Peyer's patch (tissue), 4 donors: ENCODE data around the gene MGST1. TPM values are rescaled to one million over a fixed set of nuclear protein-coding genes. Genes with fewer than 3 reads are reported as not detected.
A peak's percentile ranks its signal among the peaks of the same experiment; 100 is the strongest.
"Not testable (repeated sequence)": the region's sequence is repeated elsewhere in the genome, so short reads cannot be mapped to it uniquely, and the experiment has no call there.

Source experiments
- DNase-seq, 3 donors: peaks; one replicate each; pipeline ENCODE4 v3.0.0-alpha.2; 2017 to 2019
- H3K27ac ChIP-seq, 4 donors: fragments of 200-600 bp; sonication (generic); one replicate each; pipeline ENCODE4 v1.5.1; 2016 to 2019
- H3K27me3 ChIP-seq, 2 donors: fragments of 200-600 bp; sonication (generic); one replicate each; pipeline ENCODE4 v1.5.1; 2019
- H3K36me3 ChIP-seq, 3 donors: fragments of 200-600 bp; sonication (generic); one replicate each; pipeline ENCODE4 v1.5.1; 2016 to 2019
- H3K4me1 ChIP-seq, 4 donors: fragments of 200-600 bp; sonication (generic); one replicate each; pipeline ENCODE4 v1.5.1; 2016 to 2019
- H3K4me3 ChIP-seq, 4 donors: fragments of 200-600 bp; sonication (generic); 1 replicate in 3 of 4; 2 replicates in 1 of 4; pipeline ENCODE4 v1.5.1; 2016 to 2019; ENCODE audit warnings: mild to moderate bottlenecking in 1 of 4
- H3K9me3 ChIP-seq, 4 donors: fragments of 200-600 bp; sonication (generic); one replicate each; pipeline ENCODE4 v1.5.1; 2016 to 2019; ENCODE audit warnings: mild to moderate bottlenecking in 1 of 4
- CTCF ChIP-seq, 6 experiments: fragments of 450-650 bp in 4 of 6; fragments of 200-600 bp in 2 of 6; sonication (generic) in 1 of 6; IDR thresholded peaks; one replicate each; pipeline ENCODE4 v1.5.1; 2017 to 2019; ENCODE audit warnings: antibody characterized with exemption in 6 of 6, mild to moderate bottlenecking in 3 of 6, moderate library complexity in 1 of 6
- POLR2A ChIP-seq, 2 donors: fragments of 450-650 bp; IDR thresholded peaks; one replicate each; pipeline ENCODE4 v1.5.1; 2017; ENCODE audit warnings: antibody characterized with exemption in 2 of 2, mild to moderate bottlenecking in 2 of 2, moderate library complexity in 2 of 2
- total RNA-seq, 4 donors: library from RNA; depleted of rRNA; stranded (reverse); fragments of >200 nt; gene quantifications; one replicate each; pipeline ENCODE4 v1.1.0, GENCODE V29; 2016

MGST1 gene
- total RNA-seq, 4 donors from 2014 or later, result 55.3 to 197 (median 125) TPM

GRCh38 chr12:16369156-16369555 is 21.7 kb downstream of the MGST1 start:
- no peak overlapping the region for H3K4me3 ChIP-seq
- TF ChIP-seq POLR2A (IDR thresholded peaks at IDR 0.05), result no peak
- TF ChIP-seq CTCF (IDR thresholded peaks at IDR 0.05), result no peak
- H3K27me3 ChIP-seq, result no peaks in the 10 kb centered on the region
- H3K27ac ChIP-seq, result no peak overlapping the region
- H3K4me1 ChIP-seq, result no peaks in the 10 kb centered on the region
- DNase-seq, result no peak
- no peaks in the 10 kb centered on the region for H3K36me3 ChIP-seq
- no peaks in the 10 kb centered on the region for H3K9me3 ChIP-seq

GRCh38 chr12:16370096-16370495 is 22.7 kb downstream of the MGST1 start:
- Histone ChIP-seq H3K4me3 (no peak overlapping the region), H3K9me3 (no peaks in the 10 kb centered on the region), H3K4me1 (no peaks in the 10 kb centered on the region), H3K27me3 (no peaks in the 10 kb centered on the region), H3K27ac (no peak overlapping the region), H3K36me3 (no peaks in the 10 kb centered on the region)
- TF ChIP-seq CTCF (IDR thresholded peaks at IDR 0.05), result no peak
- TF ChIP-seq POLR2A (IDR thresholded peaks at IDR 0.05), result no peak
- no peak for DNase-seq

DNA sequence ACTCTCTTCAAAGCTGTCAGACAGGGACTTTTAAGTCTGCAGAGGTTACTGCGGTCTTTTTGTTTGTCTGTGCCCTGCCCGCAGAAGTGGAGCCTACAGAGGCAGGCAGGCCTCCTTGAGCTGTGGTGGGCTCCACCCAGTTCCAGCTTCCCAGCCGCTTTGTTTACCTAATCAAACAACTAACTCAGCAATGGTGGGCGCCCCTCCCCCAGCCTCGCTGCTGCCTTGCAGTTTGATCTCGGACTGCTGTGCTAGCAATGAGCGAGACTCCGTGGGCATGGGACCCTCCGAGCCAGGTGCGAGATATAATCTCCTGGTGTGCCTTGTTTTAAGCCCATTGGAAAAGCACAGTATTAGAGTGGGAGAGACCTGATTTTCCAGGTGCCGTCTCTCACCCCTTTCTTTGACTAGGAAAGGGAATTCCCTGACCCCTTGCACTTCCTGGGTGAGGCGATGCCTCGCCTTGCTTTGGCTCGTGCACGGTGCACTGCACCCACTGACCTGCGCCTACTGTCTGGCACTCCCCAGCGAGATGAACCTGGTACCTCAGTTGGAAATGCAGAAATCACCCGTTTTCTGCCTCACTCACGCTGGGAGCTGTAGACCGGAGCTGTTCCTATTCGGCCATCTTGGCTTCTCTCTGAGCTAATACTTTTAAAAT is 35.3 kb downstream of the MGST1 start:
- not testable (repeated sequence) for H3K36me3 ChIP-seq, H3K4me1 ChIP-seq, H3K27me3 ChIP-seq, H3K27ac ChIP-seq, H3K9me3 ChIP-seq
- peak in 2 of 3 donors; percentile 62 to 74 for DNase-seq
- H3K4me3 ChIP-seq, result peak overlapping the region in 2 of 4 donors; percentile 30 to 42

DNA sequence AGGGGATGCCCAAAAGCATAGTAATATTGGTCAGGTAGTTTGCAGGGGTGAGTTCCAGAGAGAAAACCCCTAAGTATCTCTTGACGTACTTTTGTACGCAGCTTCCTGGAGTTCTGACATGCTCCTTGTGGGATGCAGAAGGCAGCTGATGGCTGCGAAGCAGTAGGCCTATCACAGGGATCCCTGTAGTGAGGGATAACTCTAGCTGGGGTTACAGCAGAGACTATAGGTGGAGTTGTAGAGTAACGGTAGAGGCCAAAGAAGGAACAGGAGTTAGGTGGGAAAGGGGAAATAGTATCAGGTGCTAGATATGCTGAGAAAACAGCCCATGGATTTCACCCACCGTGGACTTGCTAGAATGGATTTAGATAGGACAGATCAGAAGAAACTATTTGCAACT is 37.3 kb downstream of the MGST1 start:
- Histone ChIP-seq H3K9me3 (no peaks in the 10 kb centered on the region), H3K4me3 (no peak overlapping the region), H3K36me3 (no peaks in the 10 kb centered on the region), H3K27ac (no peak overlapping the region), H3K27me3 (no peaks in the 10 kb centered on the region), H3K4me1 (no peaks in the 10 kb centered on the region)
- DNase-seq, result no peak
- TF ChIP-seq POLR2A (IDR thresholded peaks at IDR 0.05), result no peak

DNA sequence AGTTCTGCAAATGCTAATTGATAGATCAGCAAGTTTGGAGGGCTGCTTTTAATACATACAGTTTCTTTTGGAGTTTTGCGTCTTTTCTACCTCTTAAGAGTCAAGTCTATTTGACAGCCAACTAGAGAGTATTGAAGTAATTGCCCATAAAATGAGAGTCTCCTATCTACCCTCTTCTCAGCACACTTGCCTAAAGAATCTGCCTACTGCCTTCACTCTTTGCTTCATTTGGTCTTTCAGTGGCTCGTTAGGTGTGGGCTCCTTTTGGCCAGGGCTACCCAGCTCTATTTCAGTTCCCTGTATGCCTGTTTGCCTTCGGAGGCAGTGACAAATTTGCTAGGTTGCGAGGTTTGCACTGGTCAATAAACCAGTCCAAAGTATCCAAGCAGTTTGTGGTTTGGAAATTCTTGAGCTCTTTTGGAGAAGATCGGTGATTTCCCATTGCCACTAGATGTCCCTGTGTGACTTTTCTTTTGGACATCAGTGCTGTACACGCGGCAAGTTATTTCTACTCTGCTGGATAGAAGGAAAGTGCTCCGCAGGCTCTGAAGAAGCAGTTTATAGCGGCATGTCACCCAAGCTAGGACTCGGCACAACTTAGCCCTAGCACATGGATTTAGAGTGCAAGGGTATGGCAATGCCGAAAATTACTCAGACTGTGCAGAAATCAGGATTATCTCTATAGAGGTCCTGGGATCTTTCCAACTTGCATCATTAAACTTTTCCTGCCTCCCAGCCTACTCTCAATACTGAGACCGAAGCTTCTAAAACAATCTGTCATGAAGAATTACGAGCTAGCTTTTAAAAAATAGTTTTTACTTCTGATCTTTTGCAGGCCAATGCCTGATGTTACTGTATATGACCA is 38.6 kb downstream of the MGST1 start:
- Histone ChIP-seq H3K27ac (no peak overlapping the region), H3K36me3 (no peaks in the 10 kb centered on the region), H3K4me1 (no peaks in the 10 kb centered on the region), H3K9me3 (no peaks in the 10 kb centered on the region), H3K27me3 (no peaks in the 10 kb centered on the region), H3K4me3 (no peak overlapping the region)
- no peak for DNase-seq
- TF ChIP-seq POLR2A (IDR thresholded peaks at IDR 0.05) (no peak), CTCF (IDR thresholded peaks at IDR 0.05) (peak in 4 of 6 experiments; percentile 17 to 50 (median 43))

- no peaks in the 10 kb centered on the region for H3K9me3 ChIP-seq
- no peaks in the 10 kb centered on the region for H3K36me3 ChIP-seq
- H3K4me1 ChIP-seq, result no peaks in the 10 kb centered on the region
- H3K27ac ChIP-seq, result no peak overlapping the region
- no peaks in the 10 kb centered on the region for H3K27me3 ChIP-seq
- no peak for TF ChIP-seq POLR2A (IDR thresholded peaks at IDR 0.05)
- TF ChIP-seq CTCF (IDR thresholded peaks at IDR 0.05), result no peak
- H3K4me3 ChIP-seq, result no peak overlapping the region
- DNase-seq, result no peak
Measured at GRCh38 chr12:16387919-16388318, 40.5 kb downstream of the MGST1 start.
